H1 (cell line): ENCODE results near the gene FAM25C. TPM values are rescaled to one million over a fixed set of nuclear protein-coding genes. Genes with fewer than 3 reads are reported as not detected.
"Not testable (repeated sequence)": the region's sequence is repeated elsewhere in the genome, so short reads cannot be mapped to it uniquely, and the experiment has no call there.

Experiments
- CTCF ChIA-PET: fragments of 300-600 bp; sonication (Branson Sonifier 250); formaldehyde crosslinking; loops from one replicate; lab custom pipeline; 2021; ENCODE audit not compliant: partially characterized antibody; lab: Charles Lee
- POLR2A ChIA-PET: fragments of 300-600 bp; sonication (Branson Sonifier 250); formaldehyde crosslinking; loops from one replicate; lab custom pipeline; 2021; ENCODE audit warnings: inconsistent platforms; ENCODE audit not compliant: partially characterized antibody; lab: Charles Lee
- DNase-seq, 2 experiments: peaks; one replicate each; pipeline versions ENCODE4 v3.0.0 to v3.0.0-alpha.2; 2010 to 2022; ENCODE audit warnings: low spot score in 2 of 2, low read depth in 1 of 2, mixed read lengths in 1 of 2
- FAIRE-seq: peaks from 2 replicates; lab custom pipeline; 2011; peaks lifted over from hg19 to GRCh38; lab: Jason Lieb, UNC
- H2AFZ ChIP-seq: 2 replicates; pipeline ENCODE4 v1.8.1; 2012; ENCODE audit warnings: low read length, inconsistent platforms
- H2AK5ac ChIP-seq: 2 replicates; pipeline ENCODE4 v1.6.1; 2013; ENCODE audit warnings: low read depth, low read length
- H2BK120ac ChIP-seq: replicated peaks from 2 replicates; pipeline ENCODE3; 2013; ENCODE audit warnings: low read depth, low read length, inconsistent platforms
- H2BK12ac ChIP-seq: 2 replicates; pipeline ENCODE4 v1.6.1; 2013; ENCODE audit warnings: low read depth, low read length
- H2BK15ac ChIP-seq: 2 replicates; pipeline ENCODE4 v1.6.1; 2013; ENCODE audit warnings: low read length
- H2BK20ac ChIP-seq: 2 replicates; pipeline ENCODE4 v1.6.1; 2013; ENCODE audit warnings: low read length
- H2BK5ac ChIP-seq: 2 replicates; pipeline ENCODE4 v1.6.1; 2013; ENCODE audit warnings: low read depth, low read length
- H3K14ac ChIP-seq: 2 replicates; pipeline ENCODE4 v1.6.1; 2013; ENCODE audit warnings: inconsistent platforms; ENCODE audit not compliant: insufficient read length
- H3K18ac ChIP-seq: 2 replicates; pipeline ENCODE4 v1.6.1; 2013; ENCODE audit warnings: low read length; ENCODE audit errors: extremely low read depth
- H3K23ac ChIP-seq: 2 replicates; pipeline ENCODE4 v1.6.1; 2013; ENCODE audit warnings: inconsistent platforms; ENCODE audit not compliant: insufficient read length
- H3K23me2 ChIP-seq: 2 replicates; pipeline ENCODE4 v1.6.1; 2013; ENCODE audit warnings: low read depth, low read length
- H3K27ac ChIP-seq: 2 replicates; pipeline ENCODE4 v1.6.1; 2011; ENCODE audit warnings: low read depth, low read length, inconsistent platforms
- H3K27me3 ChIP-seq, 4 experiments: replicated peaks in 1 of 4; 1 replicate in 1 of 4; 2 replicates in 3 of 4; pipeline versions ENCODE4 v1.6.1 to v1.8.1; 2011 to 2013; ENCODE audit warnings: low read length in 3 of 4, mild to moderate bottlenecking in 3 of 4, inconsistent platforms in 2 of 4, mixed read lengths in 2 of 4, moderate library complexity in 1 of 4; ENCODE audit not compliant: control insufficient read depth in 3 of 4, insufficient read depth in 3 of 4; ENCODE audit errors: extremely low read depth in 1 of 4
- H3K36me3 ChIP-seq, 4 experiments: 2 replicates each; pipeline versions ENCODE4 v1.6.1 to v1.8.1; 2011 to 2013; ENCODE audit warnings: mild to moderate bottlenecking in 4 of 4, low read length in 3 of 4, moderate library complexity in 2 of 4, control low read depth in 1 of 4, inconsistent platforms in 1 of 4; ENCODE audit not compliant: insufficient read depth in 4 of 4, control insufficient read depth in 2 of 4
- H3K4ac ChIP-seq: replicated peaks from 2 replicates; pipeline ENCODE3; 2013; ENCODE audit warnings: low read length, low read depth, mixed read lengths, inconsistent platforms; ENCODE audit not compliant: insufficient read length
- H3K4me1 ChIP-seq, 4 experiments: replicated peaks in 1 of 4; 1 replicate in 1 of 4; 2 replicates in 3 of 4; pipeline versions ENCODE4 v1.6.1 to v1.8.1; 2011 to 2013; ENCODE audit warnings: low read length in 3 of 4, inconsistent platforms in 2 of 4, mixed read lengths in 1 of 4; ENCODE audit not compliant: insufficient read depth in 4 of 4, control insufficient read depth in 3 of 4
- H3K4me2 ChIP-seq, 2 experiments: 2 replicates each; pipeline versions ENCODE4 v1.6.1 to v1.8.1; 2011 to 2013; ENCODE audit warnings: low read depth in 2 of 2, low read length in 2 of 2, control low read depth in 1 of 2, inconsistent platforms in 1 of 2, mild to moderate bottlenecking in 1 of 2; ENCODE audit not compliant: insufficient read depth in 1 of 2
- H3K4me3 ChIP-seq, 4 experiments: fragments of 200-600, 300-600 bp in 1 of 4; sonication (generic), shearing (Covaris generic), sonication (Bioruptor Twin) in 1 of 4; 2 replicates each; pipeline versions ENCODE4 v1.5.1 to v1.8.1; 2011 to 2016; ENCODE audit warnings: low read length in 4 of 4, low read depth in 3 of 4, control low read depth in 2 of 4, inconsistent platforms in 2 of 4, mild to moderate bottlenecking in 2 of 4, mixed read lengths in 1 of 4, moderate library complexity in 1 of 4; ENCODE audit not compliant: insufficient read depth in 2 of 4; ENCODE audit errors: extremely low read depth in 1 of 4
- H3K56ac ChIP-seq: replicated peaks from 2 replicates; pipeline ENCODE3; 2013; ENCODE audit warnings: low read depth, mild to moderate bottlenecking, mixed read lengths, low read length, inconsistent platforms; ENCODE audit not compliant: insufficient read length
- H3K79me1 ChIP-seq: 2 replicates; pipeline ENCODE4 v1.6.1; 2013; ENCODE audit warnings: low read depth, low read length, control low read depth
- H3K79me2 ChIP-seq, 2 experiments: 2 replicates each; pipeline versions ENCODE4 v1.6.1 to v1.8.1; 2012 to 2013; ENCODE audit warnings: low read length in 2 of 2, mild to moderate bottlenecking in 2 of 2, inconsistent platforms in 1 of 2; ENCODE audit not compliant: insufficient read depth in 2 of 2, control insufficient read depth in 1 of 2
- H3K9ac ChIP-seq, 4 experiments: replicated peaks in 1 of 4; 1 replicate in 1 of 4; 2 replicates in 3 of 4; pipeline versions ENCODE4 v1.6.1 to v1.8.1; 2011 to 2013; ENCODE audit warnings: low read depth in 3 of 4, low read length in 3 of 4, control low read depth in 2 of 4, mild to moderate bottlenecking in 2 of 4, moderate library complexity in 2 of 4, inconsistent platforms in 1 of 4; ENCODE audit errors: extremely low read depth in 1 of 4
- H3K9me3 ChIP-seq, 2 experiments: 2 replicates each; pipeline versions ENCODE4 v1.6.1 to v1.8.1; 2012 to 2013; ENCODE audit warnings: mild to moderate bottlenecking in 2 of 2, moderate library complexity in 2 of 2, control low read depth in 1 of 2, inconsistent platforms in 1 of 2, low read depth in 1 of 2, low read length in 1 of 2, mixed read lengths in 1 of 2; ENCODE audit not compliant: insufficient read depth in 2 of 2
- H4K20me1 ChIP-seq, 2 experiments: replicated peaks in 1 of 2; 2 replicates each; pipeline versions ENCODE3 to v1.8.1; 2011 to 2013; ENCODE audit warnings: inconsistent platforms in 2 of 2, low read length in 2 of 2, mild to moderate bottlenecking in 1 of 2; ENCODE audit not compliant: insufficient read depth in 2 of 2, control insufficient read depth in 1 of 2
- H4K5ac ChIP-seq: 2 replicates; pipeline ENCODE4 v1.6.1; 2013; ENCODE audit warnings: low read length, low read depth, mixed read lengths, inconsistent platforms; ENCODE audit not compliant: insufficient read length
- H4K8ac ChIP-seq: 2 replicates; pipeline ENCODE4 v1.8.0; 2013; ENCODE audit warnings: mild to moderate bottlenecking, moderate library complexity, low read length, inconsistent platforms; ENCODE audit not compliant: insufficient read depth; ENCODE audit errors: extremely low read depth
- H4K91ac ChIP-seq: replicated peaks from 2 replicates; pipeline ENCODE3; 2013; ENCODE audit warnings: low read length, mixed read lengths, inconsistent platforms; ENCODE audit not compliant: insufficient read length
- WGBS, 2 experiments: shearing (Covaris generic) in 1 of 2; methylation state at CpG; one replicate each; pipeline versions ENCODE4 v1.1.6 to v1.1.7; 2013 to 2015; ENCODE audit warnings: low lambda C conversion rate in 2 of 2, mixed read lengths in 2 of 2, inconsistent platforms in 1 of 2, low coverage in 1 of 2, missing lambda C conversion rate in 1 of 2; ENCODE audit not compliant: insufficient replicate concordance in 2 of 2, insufficient coverage in 1 of 2, insufficient read length in 1 of 2; ENCODE audit errors: extremely low coverage in 1 of 2, missing lambda C conversion rate in 1 of 2; 5-methylcytosine and 5-hydroxymethylcytosine counted together
- polyA plus RNA-seq, 7 experiments: library from polyadenylated mRNA; depleted of rRNA in 3 of 7; stranded (reverse) in 5 of 7; unstranded in 2 of 7; fragments of >200 nt in 5 of 7; fragments of 200-250 nt in 2 of 7; gene quantifications; 1 replicate in 5 of 7; 2 replicates in 1 of 7; 4 replicates in 1 of 7; pipeline versions ENCODE4 v1.2.1 to v1.2.3, GENCODE V29; 2011 to 2013; ENCODE audit warnings: missing spikeins in 2 of 7, mixed read lengths in 2 of 7
- small RNA-seq: library from polyadenylated mRNA; stranded (forward); fragments of <200 nt; extraction: miRNeasy Mini kit (QIAGEN cat#:217004); gene quantifications from one replicate; pipeline ENCODE3, GENCODE V24; 2013; ENCODE audit not compliant: insufficient read depth
- total RNA-seq: library from RNA; stranded (reverse); fragmentation: NEBNext Ultra II Directional; extraction: Animal tissue kit (Norgen Biotek cat#: 25700); gene quantifications from 2 replicates; pipeline ENCODE4 v1.2.1, GENCODE V29; 2021

Gene FAM25C
- total and polyA plus RNA-seq, 2 of the 8 experiments (the other 6 are each of a cell fraction or from before 2014, with no cell fraction given) = not detected

DNA sequence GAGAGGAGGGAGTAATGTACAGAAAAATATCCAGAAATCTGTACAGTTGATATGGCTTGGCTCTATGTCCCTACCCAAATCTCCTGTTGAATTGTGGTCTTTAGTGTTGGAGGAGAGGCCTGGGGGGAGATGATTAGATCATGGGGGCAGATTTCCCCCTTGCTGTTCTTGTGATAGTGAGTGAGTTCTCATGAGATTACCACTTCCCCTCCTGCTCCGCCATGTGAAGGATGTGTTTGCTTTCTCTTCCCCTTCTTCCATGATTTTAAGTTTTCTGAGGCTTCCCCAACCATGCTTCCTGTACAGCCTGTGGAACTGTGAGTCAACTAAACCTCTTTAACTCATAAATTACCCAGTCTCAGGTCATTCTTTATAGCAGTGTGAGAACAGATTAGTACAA lies 52.2 kb downstream of the FAM25C start:
- H2BK12ac ChIP-seq, H3K9me3 ChIP-seq, H2BK5ac ChIP-seq, H4K91ac ChIP-seq, H2BK120ac ChIP-seq, H3K4me3 ChIP-seq, H3K14ac ChIP-seq, H3K27ac ChIP-seq, H3K36me3 ChIP-seq, H3K56ac ChIP-seq, H3K18ac ChIP-seq, H4K8ac ChIP-seq, H3K4ac ChIP-seq, H3K4me2 ChIP-seq, H2AK5ac ChIP-seq, H2AFZ ChIP-seq, CTCF ChIA-PET, DNase-seq, H3K9ac ChIP-seq, FAIRE-seq, H3K4me1 ChIP-seq, H3K79me2 ChIP-seq, H3K23ac ChIP-seq, H2BK20ac ChIP-seq, H2BK15ac ChIP-seq, H4K20me1 ChIP-seq, H3K79me1 ChIP-seq, H4K5ac ChIP-seq, H3K27me3 ChIP-seq, POLR2A ChIA-PET, H3K23me2 ChIP-seq: not testable (repeated sequence)
- WGBS, 2 experiments = 100% methylated on average over 1 of the region's 1 CpG; no CpG with 5 or more reads in 1 of the 2 experiments

Small RNAs within 50 kb of the gene (small RNA-seq; reads per million reads assigned to genes)
- gene RNA5SP315 = not detected

Other genes starting within 250 kb of the FAM25C start
- not detected in 2 replicates for gene SYT15B, start 236.2 kb downstream of the FAM25C start, total RNA-seq
- 0.13 and 0.17 TPM in 2 replicates for gene SYT15B, start 236.2 kb downstream of the FAM25C start, polyA plus RNA-seq (2011; rRNA removed)
- gene NPY4R2, start 81.1 kb downstream of the FAM25C start, total RNA-seq = not detected in 2 replicates
- 0.05 TPM in 1 of 2 replicates, not detected in the other for gene NPY4R2, start 81.1 kb downstream of the FAM25C start, polyA plus RNA-seq (2011; rRNA removed)